ENCODE measurements around the gene SLC6A11.

GRCh38 chr3:10781981-10782380, 34.0 kb upstream of the SLC6A11 start:
- no peak for TF ChIP-seq CTCF (IDR thresholded peaks at IDR 0.05)
- TF ChIP-seq POLR2A (IDR thresholded peaks at IDR 0.05): no peak

Measured in uterus (tissue), 2 donors.